HG03280 (cell line): ENCODE results near the gene CALCR.

ENCODE experiments used
- ATAC-seq: cut with Tn5 transposase; IDR thresholded peaks from one replicate; pipeline ENCODE4 v1.9.1; 2021; ENCODE audit warnings: mild to moderate bottlenecking, moderate library complexity; ENCODE audit not compliant: unreplicated experiment

The CALCR gene

DNA sequence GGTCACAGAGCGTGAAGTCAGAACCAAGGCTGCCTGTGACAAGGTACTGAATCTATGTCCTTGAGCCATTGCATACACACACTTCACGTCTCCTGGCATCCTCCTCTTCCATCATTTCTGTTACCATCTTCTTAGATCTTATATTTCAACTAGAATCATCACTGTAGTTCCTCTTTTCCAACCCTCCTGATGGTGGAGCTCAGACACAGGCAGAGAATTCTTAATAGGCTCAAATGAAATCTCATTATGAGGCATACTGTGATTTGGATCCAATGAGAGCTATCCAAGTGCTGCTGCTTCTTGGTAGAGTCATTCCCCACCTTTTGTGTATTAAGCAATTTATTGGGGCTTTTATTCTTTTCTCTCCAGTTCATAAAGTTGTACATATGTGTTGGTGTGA lies 113.2 kb downstream of the CALCR start:
- ATAC-seq: no peak

DNA sequence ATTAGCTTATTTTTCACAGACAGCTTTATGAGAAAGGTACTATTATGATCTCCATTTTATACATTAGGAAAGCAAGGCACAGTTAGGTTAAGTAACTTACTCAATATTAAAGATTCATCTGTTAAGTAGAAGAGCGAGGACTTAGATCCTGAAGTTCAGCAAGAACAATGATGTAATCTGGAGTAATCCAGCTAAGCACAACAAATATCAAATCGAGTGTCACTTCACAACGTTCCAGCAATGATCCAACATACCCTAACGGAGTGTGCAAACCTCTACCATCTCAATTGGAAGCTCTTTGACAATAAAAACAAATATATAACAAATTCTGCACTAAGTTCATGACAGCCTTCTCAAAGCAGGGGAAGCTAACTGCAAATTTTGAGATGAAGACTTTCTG lies 121.3 kb downstream of the CALCR start:
- no peak for ATAC-seq

DNA sequence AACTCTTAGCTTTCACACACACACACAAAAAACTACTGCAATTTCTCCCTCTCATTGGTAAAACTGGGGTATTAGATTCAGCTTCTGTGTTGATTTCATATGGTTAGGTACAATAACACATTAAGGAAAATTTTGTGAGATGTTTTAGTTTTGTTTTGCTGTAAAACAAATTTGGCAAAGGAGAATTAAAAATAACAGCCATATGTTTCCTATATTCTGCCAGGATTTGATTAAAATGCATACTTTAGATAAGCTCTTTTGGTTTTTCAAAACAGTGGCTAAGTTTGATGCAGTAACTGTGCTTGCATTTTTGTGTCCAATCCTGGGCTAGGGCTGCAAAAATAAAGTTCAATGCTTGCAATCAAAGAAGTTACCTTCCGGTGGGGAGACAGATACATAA lies 126.3 kb downstream of the CALCR start:
- no peak for ATAC-seq

DNA sequence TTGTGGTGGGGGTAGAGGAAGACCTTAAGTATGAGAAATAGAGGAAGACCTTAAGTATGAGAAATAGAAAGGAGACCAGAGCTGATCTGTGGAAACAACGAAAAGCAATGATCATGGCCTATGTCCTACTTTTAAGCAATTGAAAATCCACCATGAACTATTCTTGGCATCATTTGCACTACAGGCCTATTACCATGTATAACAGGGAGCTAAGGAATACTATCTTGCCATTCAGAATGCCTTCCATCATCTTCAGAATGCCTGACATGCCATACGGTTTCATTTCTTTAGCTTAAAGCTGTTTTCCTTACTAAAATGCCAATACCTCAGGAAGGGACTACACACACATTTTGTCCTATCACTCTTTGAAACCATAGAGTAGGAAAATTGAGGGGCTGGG lies 127.0 kb downstream of the CALCR start:
- no peak for ATAC-seq

DNA sequence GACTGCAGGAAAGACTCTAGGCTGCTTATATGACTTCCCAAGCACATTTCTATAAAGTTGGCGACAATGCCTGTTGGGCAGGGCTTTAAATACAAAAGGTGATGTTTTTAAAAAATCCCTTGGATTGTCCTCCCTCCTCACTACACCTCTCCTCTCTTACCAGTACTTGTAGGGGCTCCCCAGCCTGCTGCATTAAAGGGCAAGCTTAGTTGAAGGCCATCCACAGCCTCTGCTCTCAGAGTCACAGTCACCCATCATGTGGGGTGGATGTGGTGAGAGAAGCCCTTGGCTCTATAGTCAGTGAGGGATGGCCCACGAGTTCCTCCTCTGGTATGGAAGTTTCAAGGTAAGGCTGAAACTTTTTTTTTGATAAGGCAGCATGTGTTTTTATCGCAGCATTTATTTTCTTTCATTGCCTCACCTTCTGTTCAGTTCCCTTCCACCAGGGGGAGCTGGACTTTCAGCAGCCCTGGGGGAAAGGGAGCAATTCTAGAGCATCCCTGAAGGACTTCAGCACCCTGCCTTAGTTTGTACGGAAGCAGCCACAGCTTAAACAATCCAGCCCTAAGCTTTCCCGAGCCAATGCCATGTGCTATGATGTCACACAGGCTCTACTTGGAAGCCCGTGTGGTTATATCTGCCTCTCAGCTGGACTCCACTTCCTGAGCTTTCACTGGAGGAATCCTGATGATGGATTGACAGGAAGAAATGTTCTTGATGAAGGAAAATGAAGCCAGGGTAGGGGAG lies 131.9 kb downstream of the CALCR start:
- ATAC-seq: peak; percentile 81

DNA sequence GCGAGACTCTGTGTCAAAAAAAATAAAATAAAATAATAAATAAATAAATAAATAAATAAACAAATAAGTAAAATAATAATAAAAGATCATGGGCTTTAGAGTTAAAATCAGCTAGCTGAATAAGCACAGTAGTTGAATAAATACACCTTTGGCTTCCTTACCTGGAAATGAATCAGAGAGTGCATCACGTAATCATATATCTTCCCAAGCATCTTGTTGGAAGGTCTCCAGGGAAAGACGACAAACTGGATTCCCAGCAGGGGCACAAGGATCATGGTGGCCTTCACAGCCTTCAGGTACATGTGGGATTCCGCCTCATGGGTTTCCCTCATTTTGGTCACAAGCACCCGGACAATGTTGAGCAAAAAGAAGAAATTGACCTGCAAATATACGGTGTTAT lies 138.7 kb downstream of the CALCR start:
- no peak for ATAC-seq

DNA sequence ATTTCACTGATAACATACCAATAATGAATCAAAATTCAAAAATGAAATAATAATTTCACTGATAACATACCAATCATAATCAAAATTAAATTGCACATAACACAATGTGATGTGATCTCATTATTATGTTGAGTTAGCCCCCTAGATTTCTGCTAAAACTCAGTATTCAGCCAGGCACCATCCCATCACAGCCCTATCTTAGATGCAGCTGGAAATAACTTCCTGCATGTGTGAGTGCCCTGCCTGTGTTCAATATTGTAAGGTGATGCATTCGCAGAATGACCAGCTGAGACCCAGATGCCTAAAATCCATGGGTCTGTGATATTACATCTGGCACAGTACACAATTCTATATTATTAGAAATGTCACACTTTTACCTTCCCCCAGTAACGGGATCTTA lies 142.4 kb downstream of the CALCR start:
- no peak for ATAC-seq

DNA sequence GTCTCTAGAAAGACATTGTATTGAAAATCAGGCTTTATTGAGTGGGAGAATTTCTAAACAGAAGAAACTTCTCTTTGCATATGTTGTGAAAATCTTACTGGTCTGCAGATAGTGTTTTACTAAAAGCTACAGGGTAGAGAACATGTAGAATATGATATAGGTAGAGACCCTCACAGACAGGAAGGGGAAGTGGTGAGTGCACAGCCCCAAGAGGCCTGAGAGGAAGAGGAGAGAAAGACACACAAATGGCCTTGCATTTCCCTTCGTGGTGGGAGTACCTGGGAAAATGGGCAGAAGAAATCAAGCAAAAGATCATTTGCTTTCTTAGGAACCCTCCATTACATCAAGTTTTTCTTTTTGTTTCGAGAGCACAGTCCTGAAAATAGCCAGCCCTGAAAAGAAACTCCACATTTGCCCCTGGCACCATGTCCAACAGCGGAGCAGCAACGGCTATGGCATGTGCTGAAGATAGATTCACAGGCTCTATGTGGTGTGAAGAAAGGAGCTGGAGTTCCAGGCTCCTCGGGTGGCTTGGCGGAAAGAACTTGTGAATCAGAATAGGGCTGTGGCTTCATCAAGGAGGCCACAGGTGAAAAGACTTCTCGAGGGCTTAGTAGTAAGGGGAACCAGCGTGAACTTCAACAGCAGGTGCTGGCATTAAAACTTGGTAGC lies 143.5 kb downstream of the CALCR start:
- no peak for ATAC-seq

DNA sequence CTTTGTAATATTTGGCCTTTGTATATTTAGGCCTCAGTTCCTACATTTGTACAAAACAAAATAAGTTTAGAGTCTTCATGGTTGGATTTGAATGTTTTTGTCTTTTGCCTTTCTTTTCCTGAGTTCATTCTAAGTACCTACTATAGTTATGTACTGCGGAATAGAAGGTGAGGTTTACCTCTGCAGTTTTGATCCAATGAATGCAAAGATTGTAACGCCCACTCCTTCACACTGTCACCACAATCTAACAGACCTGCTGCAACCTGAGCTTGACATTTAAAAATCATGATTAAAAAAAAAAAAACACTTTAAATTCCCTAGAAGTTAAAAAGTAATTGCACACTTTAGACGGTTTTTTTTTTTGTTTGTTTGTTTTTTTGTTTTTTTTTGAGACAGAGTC lies 145.0 kb downstream of the CALCR start:
- ATAC-seq: no peak

DNA sequence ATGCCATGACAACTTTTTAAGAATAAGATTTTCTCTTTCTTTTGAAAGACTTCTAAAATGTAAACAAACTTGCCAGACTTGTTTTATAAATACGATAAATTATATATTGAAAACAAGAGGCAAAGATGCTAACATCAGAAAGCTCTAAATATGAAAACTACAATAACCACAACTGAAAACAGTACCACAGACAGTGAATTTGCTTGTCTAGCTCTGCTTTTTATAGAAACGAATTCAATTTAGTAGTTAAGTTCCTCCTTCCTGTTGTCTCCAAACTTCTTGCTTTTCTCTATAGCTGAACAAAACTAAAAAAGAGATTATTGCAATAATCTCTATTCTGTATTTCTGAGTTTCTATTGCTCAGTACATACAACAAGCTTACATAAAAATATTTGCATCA lies 147.4 kb downstream of the CALCR start:
- ATAC-seq: no peak

DNA sequence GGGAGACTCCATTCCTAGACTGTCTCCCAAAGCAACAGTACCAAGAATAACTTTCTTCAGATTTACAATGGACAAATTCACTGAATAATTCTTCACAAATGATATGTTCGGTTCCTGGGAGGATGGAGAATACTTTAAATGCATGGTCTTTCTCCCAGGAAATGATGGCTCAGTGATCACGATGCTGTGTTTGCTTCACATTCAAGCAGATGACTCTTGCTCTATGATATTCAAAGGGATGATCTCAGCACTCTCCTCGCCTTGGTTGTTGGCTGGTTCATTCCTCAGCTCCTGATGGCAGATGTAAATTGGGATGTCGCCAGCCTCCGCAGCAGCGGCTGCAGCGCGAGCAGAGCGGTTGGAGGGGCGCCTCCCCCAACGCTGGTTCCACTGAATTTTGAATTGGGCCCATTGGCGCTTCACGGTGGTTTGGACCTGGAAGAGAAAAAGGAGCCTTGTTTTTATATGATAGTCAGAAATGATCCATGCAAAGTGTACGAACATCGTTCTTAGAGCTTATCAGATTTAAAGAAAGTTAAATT lies 148.3 kb downstream of the CALCR start:
- no peak for ATAC-seq

DNA sequence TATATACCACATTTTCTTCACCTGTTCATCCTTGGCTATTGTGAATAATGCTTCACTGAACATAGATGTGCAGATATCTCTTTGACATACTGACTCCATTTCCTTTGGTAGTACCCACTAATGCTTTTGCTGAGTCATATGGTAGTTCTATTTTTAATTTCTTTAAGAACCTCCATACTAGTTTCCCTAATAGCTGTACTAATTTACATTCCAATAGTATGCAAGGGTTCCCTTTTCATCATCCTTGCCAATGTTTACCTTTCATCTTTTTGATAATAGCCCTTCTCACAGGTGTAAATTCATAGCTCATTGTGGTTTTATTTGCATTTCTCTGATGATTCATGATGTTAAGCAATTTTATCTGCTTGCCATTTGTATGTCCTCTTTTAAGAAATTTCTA lies 159.9 kb downstream of the CALCR start:
- ATAC-seq: no peak

DNA sequence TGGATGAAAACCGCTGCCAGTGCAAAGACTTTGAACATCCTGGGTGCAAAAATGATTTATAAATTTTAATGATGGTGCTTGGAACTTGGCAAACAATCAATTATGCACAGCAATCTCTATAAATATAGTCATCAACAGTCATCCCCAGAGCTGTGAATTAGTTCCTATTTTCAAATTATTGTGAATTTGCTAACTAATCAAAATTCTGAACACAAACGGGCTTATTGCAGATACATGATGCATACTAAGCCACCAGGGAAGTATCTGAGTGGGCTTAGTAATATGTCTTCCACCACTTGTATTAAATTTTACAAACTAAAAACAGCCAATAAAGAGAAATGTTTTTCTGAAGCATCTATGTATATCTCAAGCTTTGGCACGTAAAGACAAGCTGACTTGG lies 165.2 kb downstream of the CALCR start:
- no peak for ATAC-seq

DNA sequence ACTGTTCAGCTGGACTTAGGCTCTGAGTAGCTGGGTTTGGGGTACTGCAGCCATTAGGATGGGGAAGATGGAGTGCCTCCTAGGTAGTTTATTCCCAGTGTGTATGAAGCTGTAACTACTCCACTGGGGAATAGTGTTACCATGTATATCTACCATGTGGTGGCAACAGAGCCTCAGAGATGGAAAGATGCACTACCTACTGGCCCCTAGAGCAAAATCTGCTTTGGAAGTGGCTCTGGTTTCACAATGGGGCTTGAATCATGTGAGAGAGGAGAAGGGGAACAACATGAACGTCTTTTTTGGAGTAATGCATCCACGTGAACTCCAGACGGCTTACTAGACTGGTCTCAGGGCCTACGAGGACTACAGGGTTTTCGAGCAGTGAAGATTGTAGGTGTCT lies 167.3 kb downstream of the CALCR start:
- no peak for ATAC-seq

DNA sequence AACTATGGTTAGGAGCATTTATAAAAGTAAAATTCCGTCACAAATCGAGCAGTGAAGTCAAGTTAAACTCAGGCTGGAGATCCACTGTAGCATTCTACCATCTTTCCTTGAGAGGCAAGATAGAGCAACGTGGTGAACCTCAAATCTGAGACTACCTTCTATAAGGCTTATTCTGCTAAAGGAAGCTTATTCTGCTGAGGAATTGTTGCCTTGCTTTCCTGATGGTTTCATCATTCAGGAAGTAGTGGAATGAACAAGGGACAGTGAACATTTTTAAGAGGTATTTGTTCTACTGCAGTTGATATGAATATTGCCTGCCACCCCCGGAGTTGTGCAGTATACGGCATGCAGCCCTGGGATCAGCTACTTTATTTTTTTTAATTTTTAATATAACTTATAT lies 171.6 kb downstream of the CALCR start:
- ATAC-seq: no peak

DNA sequence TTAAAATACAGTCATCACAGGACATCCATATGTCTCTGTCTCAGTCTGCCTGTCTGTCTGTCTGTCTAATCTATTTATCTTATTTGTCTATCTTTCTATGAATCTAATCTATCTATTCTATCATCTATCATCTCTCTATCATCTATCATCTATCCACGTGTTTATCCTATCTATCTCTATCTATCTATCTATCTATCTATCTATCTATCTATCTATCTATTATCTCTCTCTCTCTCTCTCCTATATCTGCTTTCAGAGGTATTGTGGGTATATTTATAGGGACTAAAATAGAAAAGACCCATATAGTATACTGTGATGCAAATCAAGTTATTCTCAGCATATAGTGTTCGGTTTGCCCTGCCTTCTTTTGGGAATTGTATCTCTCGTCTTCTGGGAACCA lies 174.9 kb downstream of the CALCR start:
- no peak for ATAC-seq

DNA sequence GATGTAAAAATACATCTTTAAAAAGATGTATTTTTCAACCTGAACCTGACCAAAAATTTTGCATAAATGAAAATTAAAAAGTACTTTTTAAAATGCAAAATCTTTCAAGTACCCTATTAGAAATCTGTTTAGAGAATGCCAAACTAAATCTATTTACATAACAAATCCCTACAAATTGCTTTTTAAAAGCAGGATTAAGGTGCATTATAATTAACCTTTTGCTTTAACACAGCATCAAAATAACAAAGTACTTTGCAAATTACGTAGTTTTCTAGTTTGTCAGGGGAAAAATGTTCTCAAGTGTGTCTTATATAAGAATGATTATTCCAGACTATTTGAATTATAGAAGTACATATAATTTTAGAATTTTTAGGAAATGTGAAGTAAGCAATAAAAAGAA lies 181.5 kb downstream of the CALCR start:
- no peak for ATAC-seq

DNA sequence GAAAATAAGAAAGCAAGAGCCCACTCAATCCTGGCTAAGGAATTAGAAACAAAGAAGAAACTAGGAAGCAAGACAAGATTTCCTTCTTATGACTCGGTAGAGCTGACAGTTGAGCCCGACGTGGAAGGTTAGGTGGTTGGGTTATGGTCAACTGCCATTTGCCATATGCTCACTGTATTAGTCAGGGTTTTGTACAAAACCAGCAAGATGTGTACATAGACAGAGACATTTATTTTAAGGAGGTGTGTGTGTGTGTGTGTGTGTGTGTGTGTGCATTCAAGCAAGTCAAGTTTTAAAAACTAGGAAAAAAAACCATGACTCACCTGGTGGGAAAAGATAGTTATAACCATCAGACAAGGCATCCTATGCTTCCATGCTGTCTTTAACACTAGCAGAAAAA lies 183.9 kb downstream of the CALCR start:
- no peak for ATAC-seq

DNA sequence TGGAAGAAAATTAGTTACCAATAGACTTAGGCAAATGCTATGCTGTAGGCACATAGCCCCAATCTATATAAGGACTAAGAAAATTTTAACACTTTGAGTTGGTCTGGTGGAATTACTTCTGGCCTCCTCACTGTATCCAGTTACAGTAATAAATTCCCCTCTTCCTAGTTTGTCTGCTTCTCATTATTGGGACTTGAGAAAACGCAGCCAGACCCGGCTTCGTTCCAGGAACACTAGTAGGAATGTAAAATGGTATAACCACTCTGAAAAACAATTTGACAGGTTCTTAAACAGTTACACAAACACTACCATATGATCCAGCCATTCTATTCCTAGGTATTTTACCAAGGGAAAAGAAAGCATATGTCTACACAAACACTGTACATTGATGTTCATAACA lies 192.2 kb downstream of the CALCR start:
- ATAC-seq: no peak

DNA sequence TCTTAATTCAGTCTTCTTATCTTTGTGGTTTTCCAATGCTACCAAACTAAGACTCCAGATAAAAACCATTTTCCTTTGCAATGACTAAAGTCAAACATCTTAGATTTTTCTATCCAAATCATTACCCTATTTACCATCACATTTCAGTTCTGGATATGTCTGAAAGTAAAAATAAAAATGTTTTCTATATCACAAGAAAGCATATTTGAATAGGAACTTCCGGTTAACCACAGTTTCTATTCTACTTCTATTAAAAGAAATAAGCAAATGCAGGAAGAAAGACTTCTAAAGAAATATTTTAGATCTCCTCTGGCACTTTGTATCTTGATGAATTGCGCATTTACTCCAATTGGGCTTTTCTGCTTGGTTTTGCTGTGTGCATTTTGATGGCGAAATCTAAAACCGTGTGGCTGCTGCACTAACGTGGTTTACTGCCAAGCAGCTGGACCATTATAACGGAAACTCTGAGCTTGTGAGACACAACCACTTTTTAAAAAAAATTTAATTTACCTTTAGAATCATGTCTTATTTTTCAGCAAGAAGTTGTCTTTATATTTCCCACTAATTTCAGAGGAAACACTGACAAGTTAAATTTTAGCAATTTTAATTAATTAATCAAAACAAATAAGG lies 196.3 kb downstream of the CALCR start:
- ATAC-seq: no peak

DNA sequence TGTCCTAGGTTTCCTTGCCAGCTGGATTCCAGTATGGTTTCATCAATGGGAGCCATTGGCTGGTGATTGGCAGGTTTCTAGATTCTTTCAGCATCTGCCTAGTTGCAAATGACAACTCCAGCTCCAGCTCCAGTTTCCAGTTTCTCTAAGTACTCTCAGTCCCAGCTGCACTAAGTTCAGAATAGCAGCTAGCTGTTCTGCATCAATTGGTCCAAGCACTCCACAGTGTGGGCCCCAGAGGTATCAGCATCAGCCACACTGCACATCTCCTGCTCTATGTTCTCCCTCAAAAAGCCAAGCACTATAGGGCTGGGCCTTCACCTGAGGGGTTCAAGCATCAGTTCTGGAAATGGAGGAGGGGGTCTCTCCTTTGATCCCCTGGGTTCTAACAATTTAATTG lies 198.9 kb downstream of the CALCR start:
- ATAC-seq: no peak
